Activated B cell treated with CpG ODN at 0.5 μM for 24 hours (primary cell): ENCODE data around the gene TTC34. TPM values are rescaled to one million over a fixed set of nuclear protein-coding genes. Genes with fewer than 3 reads are reported as not detected.

ENCODE experiments used
- ATAC-seq: fragments of 200-7000 bp; cut with Tn5 transposase; one replicate; pipeline ENCODE4 v1.10.0; 2021; ENCODE audit warnings: low read depth, mild to moderate bottlenecking, moderate library complexity
- CTCF ChIA-PET: fragments of 350-600 bp; sonication (Branson Sonifier 250); formaldehyde crosslinking; loops from one replicate; lab custom pipeline; 2021; ENCODE audit warnings: antibody characterized with exemption; lab: Charles Lee
- POLR2A ChIA-PET: fragments of 350-600 bp; sonication (Branson Sonifier 250); formaldehyde crosslinking; loops from one replicate; lab custom pipeline; 2021; ENCODE audit warnings: antibody characterized with exemption; lab: Charles Lee
- DNase-seq: peaks from one replicate; pipeline ENCODE4 v3.0.0; 2022
- H3K27ac Mint-ChIP-seq: one replicate; pipeline ENCODE4 v1.8.0; 2020; ENCODE audit warnings: mixed read lengths
- H3K27me3 Mint-ChIP-seq: one replicate; pipeline ENCODE4 v1.8.0; 2021; ENCODE audit warnings: mixed read lengths
- H3K36me3 Mint-ChIP-seq: one replicate; pipeline ENCODE4 v1.8.0; 2021; ENCODE audit warnings: low read depth, mixed read lengths
- H3K4me1 Mint-ChIP-seq: one replicate; pipeline ENCODE4 v1.8.0; 2021; ENCODE audit warnings: mixed read lengths
- H3K4me3 Mint-ChIP-seq: one replicate; pipeline ENCODE4 v1.8.0; 2020; ENCODE audit warnings: mild to moderate bottlenecking, mixed read lengths
- H3K9me3 Mint-ChIP-seq: one replicate; pipeline ENCODE4 v1.8.0; 2020; ENCODE audit warnings: mixed read lengths
- CTCF ChIP-seq: fragments of 200-600 bp; IDR thresholded peaks from one replicate; pipeline ENCODE4 v1.8.0; 2022; ENCODE audit warnings: antibody characterized with exemption, mild to moderate bottlenecking
- intact Hi-C: fragments of 100-400 bp; cut with micrococcal nuclease; formaldehyde crosslinking; loops from one replicate; pipeline ENCODE4 v1.15.1; 2024
- total RNA-seq: library from RNA; stranded (reverse); gene quantifications from 2 replicates; pipeline ENCODE4 v1.2.3, GENCODE V29; 2022

The TTC34 gene
- total RNA-seq, 1 donor from 2014 or later = 4.5 TPM

- ChIA-PET CTCF (no interaction called here), POLR2A (no interaction called here)
- H3K4me1 Mint-ChIP-seq = peaks cover 7% of the 10 kb centered on the region
- ATAC-seq (no peak), DNase-seq (no peak)
- intact Hi-C loops = no loop called here
- H3K27ac Mint-ChIP-seq = no peak overlapping the region
- no peak overlapping the region for H3K4me3 Mint-ChIP-seq
- H3K36me3 Mint-ChIP-seq = peaks cover 2% of the 10 kb centered on the region
- H3K9me3 Mint-ChIP-seq = no peaks in the 10 kb centered on the region
- H3K27me3 Mint-ChIP-seq = no peaks in the 10 kb centered on the region
- TF ChIP-seq CTCF = no peak
These were observed 210.3 kb downstream of the TTC34 start for GRCh38 chr1:2591233-2591580.

- Mint-ChIP-seq H3K4me3 (no peak overlapping the region), H3K9me3 (no peaks in the 10 kb centered on the region), H3K4me1 (peaks cover 7% of the 10 kb centered on the region), H3K27ac (no peak overlapping the region), H3K36me3 (peaks cover 2% of the 10 kb centered on the region), H3K27me3 (no peaks in the 10 kb centered on the region)
- no peak for DNase-seq
- TF ChIP-seq CTCF = no peak
- POLR2A ChIA-PET = no interaction called here
- ATAC-seq = no peak
- intact Hi-C loops = no loop called here
- CTCF ChIA-PET = no interaction called here
These were observed 211.0 kb downstream of the TTC34 start for GRCh38 chr1:2590233-2591141.

GRCh38 chr1:2589431-2590232 is 211.9 kb downstream of the TTC34 start:
- Mint-ChIP-seq H3K4me1 (peaks cover 16% of the 10 kb centered on the region), H3K27me3 (no peaks in the 10 kb centered on the region), H3K4me3 (no peak overlapping the region), H3K36me3 (peaks cover 2% of the 10 kb centered on the region), H3K27ac (no peak overlapping the region), H3K9me3 (no peaks in the 10 kb centered on the region)
- intact Hi-C loops = loop anchor here (10.0 kb wide), 2 partner anchors 815 to 1315 kb away; partner anchors contain the start of genes C1orf174 and NADK
- ATAC-seq (no peak), DNase-seq (no peak)
- TF ChIP-seq CTCF = no peak
- POLR2A ChIA-PET = no interaction called here
- CTCF ChIA-PET = no interaction called here

- Mint-ChIP-seq H3K4me3 (no peak overlapping the region), H3K36me3 (peaks cover 2% of the 10 kb centered on the region), H3K4me1 (peaks cover 24% of the 10 kb centered on the region), H3K27me3 (no peaks in the 10 kb centered on the region), H3K9me3 (no peaks in the 10 kb centered on the region), H3K27ac (no peak overlapping the region)
- DNase-seq (no peak), ATAC-seq (no peak)
- CTCF ChIA-PET = no interaction called here
- TF ChIP-seq CTCF = no peak
- POLR2A ChIA-PET = interaction anchor here (4.0 kb wide), 1 partner anchor 11 kb away, joined by 55 read pairs; no protein-coding TSS in a partner anchor
- intact Hi-C loops = loop anchor here (10.0 kb wide), 2 partner anchors 814 to 1316 kb away; partner anchors contain the start of genes C1orf174 and NADK
These were observed 212.6 kb downstream of the TTC34 start for GRCh38 chr1:2588661-2589430.
